22Rv1 (cell line): ENCODE measurements around the gene USP32.

Source experiments
- ZFX ChIP-seq: fragments of 450-650 bp; IDR thresholded peaks from 2 replicates; pipeline ENCODE4 v1.6.1; 2017; ENCODE audit warnings: antibody characterized with exemption, borderline replicate concordance
- TF ChIP-seq, protein P1 (sequence below): fragments of 450-650 bp; IDR thresholded peaks from 2 replicates; pipeline ENCODE4 v1.5.1; 2017; ENCODE audit warnings: mild to moderate bottlenecking

DNA sequence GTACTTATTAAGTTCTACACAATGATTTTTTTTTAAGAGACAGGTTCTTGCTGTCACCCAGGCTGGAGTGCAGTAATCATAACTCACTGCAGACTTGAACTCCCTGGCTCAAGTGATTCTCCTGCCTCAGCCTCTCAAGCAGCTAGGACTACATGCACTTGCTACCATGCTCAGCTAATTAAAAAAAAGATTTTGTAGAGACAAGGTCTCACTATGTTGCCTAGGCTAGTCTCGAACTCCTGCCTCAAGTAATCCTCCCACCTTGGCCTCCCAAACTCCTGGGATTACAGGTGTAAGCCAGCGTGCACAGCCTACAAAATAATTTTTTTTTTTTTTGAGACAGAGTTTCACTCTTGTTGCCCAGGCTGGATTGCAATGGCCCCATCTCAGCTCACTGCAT lies 22.2 kb downstream of the USP32 start:
- TF ChIP-seq, protein P1, sequence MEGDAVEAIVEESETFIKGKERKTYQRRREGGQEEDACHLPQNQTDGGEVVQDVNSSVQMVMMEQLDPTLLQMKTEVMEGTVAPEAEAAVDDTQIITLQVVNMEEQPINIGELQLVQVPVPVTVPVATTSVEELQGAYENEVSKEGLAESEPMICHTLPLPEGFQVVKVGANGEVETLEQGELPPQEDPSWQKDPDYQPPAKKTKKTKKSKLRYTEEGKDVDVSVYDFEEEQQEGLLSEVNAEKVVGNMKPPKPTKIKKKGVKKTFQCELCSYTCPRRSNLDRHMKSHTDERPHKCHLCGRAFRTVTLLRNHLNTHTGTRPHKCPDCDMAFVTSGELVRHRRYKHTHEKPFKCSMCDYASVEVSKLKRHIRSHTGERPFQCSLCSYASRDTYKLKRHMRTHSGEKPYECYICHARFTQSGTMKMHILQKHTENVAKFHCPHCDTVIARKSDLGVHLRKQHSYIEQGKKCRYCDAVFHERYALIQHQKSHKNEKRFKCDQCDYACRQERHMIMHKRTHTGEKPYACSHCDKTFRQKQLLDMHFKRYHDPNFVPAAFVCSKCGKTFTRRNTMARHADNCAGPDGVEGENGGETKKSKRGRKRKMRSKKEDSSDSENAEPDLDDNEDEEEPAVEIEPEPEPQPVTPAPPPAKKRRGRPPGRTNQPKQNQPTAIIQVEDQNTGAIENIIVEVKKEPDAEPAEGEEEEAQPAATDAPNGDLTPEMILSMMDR: no peak
- TF ChIP-seq ZFX: no peak
